ENCODE data around the gene ANGPTL2.

DNA sequence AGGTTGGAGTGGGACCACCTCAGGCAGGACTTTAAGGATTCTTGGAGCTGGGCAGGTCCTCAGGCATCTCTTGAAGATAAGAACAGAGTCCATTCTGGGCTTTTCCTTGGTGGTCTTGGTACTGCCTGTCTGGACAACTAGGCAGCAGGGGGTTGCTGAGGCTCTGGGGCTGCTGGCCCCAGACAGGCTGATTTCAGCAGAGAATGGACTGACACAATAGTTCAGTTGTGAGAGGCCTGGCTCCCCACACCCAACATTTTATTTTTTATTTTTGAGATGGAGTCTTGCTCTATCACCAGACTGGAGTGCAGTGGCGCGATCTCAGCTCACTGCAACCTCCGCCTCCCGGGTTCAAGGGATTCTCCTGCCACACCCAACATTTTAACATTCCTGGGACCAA is 4.6 kb downstream of the ANGPTL2 start:
- TF ChIP-seq, protein P1, sequence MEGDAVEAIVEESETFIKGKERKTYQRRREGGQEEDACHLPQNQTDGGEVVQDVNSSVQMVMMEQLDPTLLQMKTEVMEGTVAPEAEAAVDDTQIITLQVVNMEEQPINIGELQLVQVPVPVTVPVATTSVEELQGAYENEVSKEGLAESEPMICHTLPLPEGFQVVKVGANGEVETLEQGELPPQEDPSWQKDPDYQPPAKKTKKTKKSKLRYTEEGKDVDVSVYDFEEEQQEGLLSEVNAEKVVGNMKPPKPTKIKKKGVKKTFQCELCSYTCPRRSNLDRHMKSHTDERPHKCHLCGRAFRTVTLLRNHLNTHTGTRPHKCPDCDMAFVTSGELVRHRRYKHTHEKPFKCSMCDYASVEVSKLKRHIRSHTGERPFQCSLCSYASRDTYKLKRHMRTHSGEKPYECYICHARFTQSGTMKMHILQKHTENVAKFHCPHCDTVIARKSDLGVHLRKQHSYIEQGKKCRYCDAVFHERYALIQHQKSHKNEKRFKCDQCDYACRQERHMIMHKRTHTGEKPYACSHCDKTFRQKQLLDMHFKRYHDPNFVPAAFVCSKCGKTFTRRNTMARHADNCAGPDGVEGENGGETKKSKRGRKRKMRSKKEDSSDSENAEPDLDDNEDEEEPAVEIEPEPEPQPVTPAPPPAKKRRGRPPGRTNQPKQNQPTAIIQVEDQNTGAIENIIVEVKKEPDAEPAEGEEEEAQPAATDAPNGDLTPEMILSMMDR (IDR thresholded peaks at IDR 0.05; ENCODE audit: low read depth, low read length, missing input control): no peak
- TF ChIP-seq HNF4G (IDR thresholded peaks at IDR 0.05) (no peak), TAF1 (conservative IDR thresholded peaks at IDR 0.05) (no peak), RAD21 (IDR thresholded peaks at IDR 0.05) (no peak), EGR1 (IDR thresholded peaks at IDR 0.05; ENCODE audit: low read depth in 2 of 2) (no peak)
